AG04449 (cell line): ENCODE measurements around the gene TEX30.
"Not testable (repeated sequence)": the region's sequence is repeated elsewhere in the genome, so short reads cannot be mapped to it uniquely, and the experiment has no call there.

Experiments
- CTCF ChIA-PET: fragments of 350-600 bp; formaldehyde crosslinking; extraction: SDS; loops from one replicate; lab custom pipeline; 2021; ENCODE audit warnings: antibody characterized with exemption; lab: Yijun Ruan, JAX
- POLR2A ChIA-PET: fragments of 400-600, 350-600 bp; formaldehyde crosslinking; extraction: SDS; loops from one replicate; lab custom pipeline; 2020; ENCODE audit warnings: antibody characterized with exemption, inconsistent platforms; lab: Yijun Ruan, JAX
- DNase-seq: peaks from one replicate; pipeline ENCODE4 v3.0.0-alpha.2; 2010; ENCODE audit warnings: low read depth, low spot score
- H3K4me3 ChIP-seq: 2 replicates; pipeline ENCODE4 v1.5.1; 2011; ENCODE audit warnings: low read depth, mild to moderate bottlenecking, control low read depth, low read length
- CTCF ChIP-seq: IDR thresholded peaks from one replicate; pipeline ENCODE4 v1.5.1; 2011; ENCODE audit warnings: mild to moderate bottlenecking, moderate library complexity, low read length, control low read depth, inconsistent platforms; ENCODE audit not compliant: insufficient read depth; ENCODE audit errors: missing control alignments

TEX30 gene

GRCh38 chr13:102784483-102784882 lies 10.9 kb upstream of the TEX30 start:
- DNase-seq = no peak
- H3K4me3 ChIP-seq = no peak overlapping the region
- CTCF ChIA-PET = interaction anchor here (1.2 kb wide), 1 partner anchor 15 kb away, joined by 4 read pairs; no protein-coding TSS in a partner anchor
- POLR2A ChIA-PET = no interaction called here
- no peak for TF ChIP-seq CTCF

- H3K4me3 ChIP-seq = no peak overlapping the region
- ChIA-PET POLR2A (no interaction called here), CTCF (interaction anchor here (1.2 kb wide), 1 partner anchor 18 kb away, joined by 5 read pairs; the partner anchor contains the start of genes BIVM and POGLUT2)
- TF ChIP-seq CTCF = no peak
- DNase-seq = no peak
These were observed 8.0 kb upstream of the TEX30 start for GRCh38 chr13:102781591-102781990.

- POLR2A ChIA-PET, H3K4me3 ChIP-seq, CTCF ChIA-PET, DNase-seq: not testable (repeated sequence)
These were observed 7.1 kb upstream of the TEX30 start for GRCh38 chr13:102780656-102781055.

GRCh38 chr13:102779436-102780159 lies 6.0 kb upstream of the TEX30 start:
- DNase-seq = no peak

DNA sequence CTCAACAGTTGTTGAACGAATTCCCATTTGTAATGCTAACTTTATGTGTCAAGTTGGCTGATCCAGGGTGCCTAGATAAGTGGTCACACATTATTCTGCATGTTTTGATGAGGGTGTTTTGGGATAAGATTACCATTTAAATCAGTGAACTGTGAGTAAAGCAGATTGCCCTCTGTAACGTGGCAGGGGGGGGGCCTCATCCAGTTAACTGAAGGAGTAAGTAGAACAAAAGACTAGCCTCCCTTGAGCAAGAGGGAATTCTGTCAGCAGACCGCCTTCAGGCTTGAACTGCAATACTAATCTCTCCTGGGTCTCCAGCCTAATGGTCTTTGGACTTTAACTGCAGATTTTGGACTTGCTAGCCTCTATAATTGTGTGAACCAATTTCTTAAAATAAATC lies 4.2 kb upstream of the TEX30 start:
- ChIA-PET POLR2A (no interaction called here), CTCF (no interaction called here)
- no peak for TF ChIP-seq CTCF
- no peak overlapping the region for H3K4me3 ChIP-seq
- DNase-seq = no peak

More at GRCh38 chr13:102779436-102780159, 6.0 kb upstream of the TEX30 start:
- TF ChIP-seq CTCF = no peak
- POLR2A ChIA-PET = no interaction called here
- CTCF ChIA-PET = no interaction called here
- no peak overlapping the region for H3K4me3 ChIP-seq

- no peak overlapping the region for H3K4me3 ChIP-seq
- no peak for TF ChIP-seq CTCF
- POLR2A ChIA-PET = no interaction called here
- no peak for DNase-seq
- CTCF ChIA-PET = no interaction called here
These were observed 2.7 kb upstream of the TEX30 start for GRCh38 chr13:102776271-102776670.
